Measurements from ENCODE around the gene MBOAT2. TPM values are rescaled to one million over a fixed set of nuclear protein-coding genes. Genes with fewer than 3 reads are reported as not detected.

MBOAT2 gene
- total RNA-seq, 4 donors from 2014 or later: 20.5 to 42.8 (median 24.4) TPM

GRCh38 chr2:8884812-8885211 lies 118.7 kb downstream of the MBOAT2 start:
- intact Hi-C loops (cut with DNase I): no loop called here
- H3K36me3 ChIP-seq: no peaks in the 10 kb centered on the region
- DNase-seq: no peak

GRCh38 chr2:8882094-8882493 lies 121.4 kb downstream of the MBOAT2 start:
- H3K9me3 ChIP-seq: no peaks in the 10 kb centered on the region
- no peak for DNase-seq
- H3K4me1 ChIP-seq: no peaks in the 10 kb centered on the region
- H3K27ac ChIP-seq: no peak overlapping the region
- 77 to 79% methylated on average over 5 of the region's 5 CpGs for WGBS, 2 donors
- H3K27me3 ChIP-seq: no peaks in the 10 kb centered on the region
- TF ChIP-seq POLR2A (IDR thresholded peaks at IDR 0.05): no peak
- TF ChIP-seq CTCF (IDR thresholded peaks at IDR 0.05): peak in 1 of 6 experiments; percentile 5
- H3K36me3 ChIP-seq: no peaks in the 10 kb centered on the region
- H3K4me3 ChIP-seq (replicated peaks in 1 of 3): no peak overlapping the region
- intact Hi-C loops (cut with DNase I): no loop called here

More at GRCh38 chr2:8884812-8885211, 118.7 kb downstream of the MBOAT2 start:
- WGBS, 2 donors: 96 to 97% methylated on average over 4 of the region's 4 CpGs
- Histone ChIP-seq H3K27me3 (no peaks in the 10 kb centered on the region), H3K4me1 (no peaks in the 10 kb centered on the region), H3K4me3 (replicated peaks in 1 of 3) (no peak overlapping the region), H3K27ac (no peak overlapping the region), H3K9me3 (no peaks in the 10 kb centered on the region)
- TF ChIP-seq CTCF (IDR thresholded peaks at IDR 0.05) (no peak), POLR2A (IDR thresholded peaks at IDR 0.05) (no peak)

GRCh38 chr2:8877894-8878293 lies 125.6 kb downstream of the MBOAT2 start:
- no peaks in the 10 kb centered on the region for H3K4me1 ChIP-seq
- intact Hi-C loops (cut with DNase I): no loop called here
- H3K4me3 ChIP-seq (replicated peaks in 1 of 3): no peak overlapping the region
- WGBS, 2 donors: 94 to 97% methylated on average over 4 of the region's 4 CpGs
- no peak overlapping the region for H3K27ac ChIP-seq
- no peaks in the 10 kb centered on the region for H3K36me3 ChIP-seq
- no peaks in the 10 kb centered on the region for H3K9me3 ChIP-seq
- DNase-seq: no peak
- no peak for TF ChIP-seq POLR2A (IDR thresholded peaks at IDR 0.05)
- TF ChIP-seq CTCF (IDR thresholded peaks at IDR 0.05): no peak
- H3K27me3 ChIP-seq: no peaks in the 10 kb centered on the region

GRCh38 chr2:8877332-8877731 lies 126.2 kb downstream of the MBOAT2 start:
- DNase-seq: no peak
- Histone ChIP-seq H3K36me3 (no peaks in the 10 kb centered on the region), H3K27ac (no peak overlapping the region), H3K27me3 (no peaks in the 10 kb centered on the region), H3K9me3 (no peaks in the 10 kb centered on the region), H3K4me1 (no peaks in the 10 kb centered on the region), H3K4me3 (replicated peaks in 1 of 3) (no peak overlapping the region)
- intact Hi-C loops (cut with DNase I): no loop called here
- 89 to 91% methylated on average over 4 of the region's 4 CpGs for WGBS, 2 donors
- TF ChIP-seq POLR2A (IDR thresholded peaks at IDR 0.05) (no peak), CTCF (IDR thresholded peaks at IDR 0.05) (no peak)

GRCh38 chr2:8876628-8877027 lies 126.9 kb downstream of the MBOAT2 start:
- Histone ChIP-seq H3K36me3 (no peaks in the 10 kb centered on the region), H3K4me1 (no peaks in the 10 kb centered on the region), H3K27ac (no peak overlapping the region), H3K4me3 (replicated peaks in 1 of 3) (no peak overlapping the region), H3K9me3 (no peaks in the 10 kb centered on the region), H3K27me3 (no peaks in the 10 kb centered on the region)
- DNase-seq: no peak
- no peak for TF ChIP-seq POLR2A (IDR thresholded peaks at IDR 0.05)
- TF ChIP-seq CTCF (IDR thresholded peaks at IDR 0.05): no peak
- intact Hi-C loops (cut with DNase I): no loop called here
